ENCODE data around the gene DNAJC21. TPM values are rescaled to one million over a fixed set of nuclear protein-coding genes. Genes with fewer than 3 reads are reported as not detected.

Gene DNAJC21
- total RNA-seq, 1 donor from 2014 or later: 39.3 TPM

GRCh38 chr5:34914671-34915138 lies 14.7 kb upstream of the DNAJC21 start:
- no peak for DNase-seq (ENCODE audit: low spot score)
- no peaks in the 10 kb centered on the region for H3K9me3 Mint-ChIP-seq (ENCODE audit: low read depth)
- peaks cover 37% of the 10 kb centered on the region for H3K4me1 Mint-ChIP-seq (ENCODE audit: low read depth)
- TF ChIP-seq CTCF (IDR thresholded peaks at IDR 0.05): no peak
- H3K4me3 Mint-ChIP-seq (ENCODE audit: unreplicated experiment): no peak overlapping the region
- no peak overlapping the region for H3K27ac Mint-ChIP-seq (ENCODE audit: unreplicated experiment)
- H3K27me3 Mint-ChIP-seq (ENCODE audit: low read depth): no peaks in the 10 kb centered on the region
- peaks cover 10% of the 10 kb centered on the region for H3K36me3 Mint-ChIP-seq (ENCODE audit: low read depth)

GRCh38 chr5:34915139-34915855 lies 14.1 kb upstream of the DNAJC21 start, which contains the start of the genes BRIX1 and RAD1:
BRIX1 (plus strand) TSS chr5:34915711; CDS start chr5:34915739, 28 bp downstream.
RAD1 (minus strand) TSS chr5:34915504; CDS start chr5:34914892, 612 bp downstream.
- H3K27ac Mint-ChIP-seq (ENCODE audit: unreplicated experiment): no peak within 1 kb of the TSS
- TF ChIP-seq CTCF (IDR thresholded peaks at IDR 0.05): peak; percentile 43
- no peaks in the 10 kb centered on the region for H3K9me3 Mint-ChIP-seq (ENCODE audit: low read depth)
- H3K27me3 Mint-ChIP-seq (ENCODE audit: low read depth): no peaks in the 10 kb centered on the region
- H3K4me1 Mint-ChIP-seq (ENCODE audit: low read depth): peaks cover 37% of the 10 kb centered on the region
- H3K36me3 Mint-ChIP-seq (ENCODE audit: low read depth): peaks cover 10% of the 10 kb centered on the region
- H3K4me3 Mint-ChIP-seq (ENCODE audit: unreplicated experiment): no peak within 1 kb of the TSS
- peak; percentile 99 for DNase-seq (ENCODE audit: low spot score)

GRCh38 chr5:34915856-34916192 lies 13.5 kb upstream of the DNAJC21 start:
- Mint-ChIP-seq H3K27ac (ENCODE audit: unreplicated experiment) (no peak overlapping the region), H3K36me3 (ENCODE audit: low read depth) (peaks cover 11% of the 10 kb centered on the region), H3K9me3 (ENCODE audit: low read depth) (no peaks in the 10 kb centered on the region), H3K4me1 (ENCODE audit: low read depth) (peaks cover 37% of the 10 kb centered on the region), H3K27me3 (ENCODE audit: low read depth) (no peaks in the 10 kb centered on the region), H3K4me3 (ENCODE audit: unreplicated experiment) (no peak overlapping the region)
- TF ChIP-seq CTCF (IDR thresholded peaks at IDR 0.05): no peak
- no peak for DNase-seq (ENCODE audit: low spot score)

GRCh38 chr5:34916518-34916917 lies 12.8 kb upstream of the DNAJC21 start:
- Mint-ChIP-seq H3K4me3 (ENCODE audit: unreplicated experiment) (no peak overlapping the region), H3K27me3 (ENCODE audit: low read depth) (no peaks in the 10 kb centered on the region), H3K36me3 (ENCODE audit: low read depth) (peaks cover 9% of the 10 kb centered on the region), H3K27ac (ENCODE audit: unreplicated experiment) (no peak overlapping the region), H3K4me1 (ENCODE audit: low read depth) (peaks cover 37% of the 10 kb centered on the region), H3K9me3 (ENCODE audit: low read depth) (no peaks in the 10 kb centered on the region)
- DNase-seq (ENCODE audit: low spot score): no peak
- no peak for TF ChIP-seq CTCF (IDR thresholded peaks at IDR 0.05)

- Mint-ChIP-seq H3K4me1 (ENCODE audit: low read depth) (peaks cover 37% of the 10 kb centered on the region), H3K27me3 (ENCODE audit: low read depth) (no peaks in the 10 kb centered on the region), H3K9me3 (ENCODE audit: low read depth) (no peaks in the 10 kb centered on the region), H3K27ac (ENCODE audit: unreplicated experiment) (no peak overlapping the region), H3K36me3 (ENCODE audit: low read depth) (peaks cover 6% of the 10 kb centered on the region), H3K4me3 (ENCODE audit: unreplicated experiment) (no peak overlapping the region)
- no peak for DNase-seq (ENCODE audit: low spot score)
- no peak for TF ChIP-seq CTCF (IDR thresholded peaks at IDR 0.05)
These were observed 11.3 kb upstream of the DNAJC21 start for GRCh38 chr5:34918025-34918424.

Measured in chondrocyte (in vitro differentiated cells).